HG03432 (cell line): ENCODE data around the gene OR6A2.

Experiments used
- ATAC-seq: cut with Tn5 transposase; IDR thresholded peaks from one replicate; pipeline ENCODE4 v1.9.1; 2021; ENCODE audit warnings: mild to moderate bottlenecking, moderate library complexity; ENCODE audit not compliant: unreplicated experiment

The OR6A2 gene

DNA sequence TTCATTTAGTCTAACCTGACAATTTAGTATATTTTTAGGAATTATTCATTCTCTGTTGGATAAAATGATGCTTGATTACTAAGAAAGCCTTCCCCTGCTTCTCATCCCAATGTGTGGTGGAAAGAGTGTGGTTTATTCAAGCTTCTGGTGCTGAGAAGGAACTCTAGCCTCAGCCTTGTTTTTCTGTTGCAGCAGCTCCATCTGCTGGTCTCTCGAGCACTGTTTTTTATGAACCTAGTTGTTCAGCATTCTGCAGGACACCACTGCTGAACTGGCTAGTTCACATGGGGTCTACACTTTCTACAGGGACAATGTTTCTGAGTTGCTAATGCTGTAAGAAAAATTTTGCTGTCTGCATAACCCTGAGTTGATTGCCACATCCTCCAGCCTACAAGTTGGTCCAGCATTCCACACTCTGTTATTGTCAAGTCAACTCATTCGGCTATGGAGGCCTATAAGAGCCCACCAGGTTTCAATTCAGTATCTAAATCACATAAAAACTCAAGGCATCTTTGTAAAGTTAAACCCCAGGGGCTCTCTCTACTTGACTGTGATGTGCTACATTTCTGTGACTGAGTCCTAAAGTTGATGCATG lies 42.0 kb downstream of the OR6A2 start:
- ATAC-seq: peak; percentile 77

DNA sequence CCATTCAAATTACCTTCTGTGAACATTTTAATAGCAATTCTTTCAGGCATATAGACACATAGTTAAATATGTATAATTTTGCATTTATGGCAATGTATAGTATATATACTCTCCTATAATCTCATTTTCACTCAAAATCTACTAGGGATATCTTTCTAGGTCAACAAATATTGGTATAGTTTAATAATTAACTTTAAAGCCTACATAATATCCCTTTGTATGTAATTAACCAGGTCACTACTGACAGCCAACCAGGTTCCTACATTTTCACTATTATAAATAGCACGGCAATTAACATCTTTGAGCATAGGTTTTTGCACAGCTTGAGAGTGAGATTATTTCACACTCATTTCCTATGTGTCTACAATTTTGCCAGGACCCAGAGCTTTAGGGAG lies 43.5 kb downstream of the OR6A2 start:
- ATAC-seq: no peak

DNA sequence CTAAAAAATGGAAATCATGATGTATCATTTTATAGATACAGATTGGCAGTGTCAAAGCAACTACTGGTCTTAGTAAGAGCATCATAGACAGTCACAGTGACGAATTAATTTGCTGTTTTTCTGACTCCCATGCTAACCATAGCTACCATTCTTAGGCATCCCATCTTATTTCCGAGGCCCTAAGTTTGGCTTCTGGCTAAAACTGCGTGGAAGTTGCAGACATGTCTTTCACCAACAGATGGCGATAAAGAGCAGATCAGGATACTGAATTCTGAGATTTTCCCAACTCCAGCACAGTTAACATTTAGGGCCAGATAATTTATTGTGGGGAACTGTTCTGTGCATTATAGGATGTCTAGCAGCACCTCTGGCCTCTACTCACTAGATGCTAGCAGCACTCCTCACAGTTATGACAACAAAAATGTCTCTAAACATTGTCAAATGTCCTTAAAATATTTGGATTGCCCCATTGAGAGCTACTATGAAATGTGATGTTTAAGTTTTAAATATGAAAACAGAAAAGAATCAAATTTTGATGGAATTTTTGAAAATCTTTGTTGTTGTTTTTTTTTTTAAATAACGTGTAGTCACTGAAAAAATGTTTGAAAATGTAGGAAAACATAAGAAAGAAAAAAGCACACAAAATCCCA lies 44.1 kb downstream of the OR6A2 start:
- peak; percentile 56 for ATAC-seq

DNA sequence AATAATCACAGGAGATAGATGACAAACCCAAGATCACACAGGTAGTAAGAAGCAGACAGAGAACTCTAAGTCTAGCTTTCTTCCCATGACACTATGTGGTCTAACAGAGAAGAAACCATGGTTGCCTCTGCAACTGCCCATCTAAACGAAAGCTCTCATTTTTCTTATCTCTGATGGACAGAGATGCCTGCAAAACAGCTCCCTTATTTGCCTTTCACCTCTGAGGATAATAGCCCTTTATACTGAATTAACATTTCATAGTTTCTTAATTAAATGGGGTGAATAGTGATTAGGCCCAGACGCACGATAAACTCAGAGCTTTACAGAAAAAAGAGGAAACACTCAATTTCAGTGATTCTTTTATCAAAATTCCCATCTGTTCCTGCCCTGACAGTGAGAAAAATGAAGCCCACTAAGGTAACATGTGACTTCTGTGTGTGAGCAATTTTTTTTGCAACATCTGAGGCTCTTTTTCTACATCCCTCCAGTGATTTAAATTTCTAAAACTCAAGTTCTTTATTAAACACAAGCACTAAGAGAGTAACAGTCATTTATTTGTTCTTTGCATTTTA lies 52.3 kb downstream of the OR6A2 start:
- ATAC-seq: no peak

DNA sequence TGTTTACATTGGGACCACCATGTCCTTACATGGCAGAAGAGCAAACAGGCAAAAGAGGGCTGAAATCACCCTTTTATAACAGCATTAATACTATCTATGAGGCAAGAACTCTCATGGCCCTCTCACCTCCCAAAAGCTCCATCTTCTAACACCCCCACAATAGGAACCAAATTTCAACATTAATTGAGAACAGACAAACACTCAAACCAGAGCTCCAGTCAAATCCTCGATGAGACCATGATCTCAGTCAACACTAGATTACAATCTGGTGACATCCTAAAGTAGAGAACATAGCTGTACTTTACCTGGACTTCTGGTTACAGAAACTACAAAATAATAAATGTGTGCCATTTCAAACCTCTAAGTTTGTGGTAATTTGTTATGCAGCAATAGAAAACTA lies 52.9 kb downstream of the OR6A2 start:
- no peak for ATAC-seq

DNA sequence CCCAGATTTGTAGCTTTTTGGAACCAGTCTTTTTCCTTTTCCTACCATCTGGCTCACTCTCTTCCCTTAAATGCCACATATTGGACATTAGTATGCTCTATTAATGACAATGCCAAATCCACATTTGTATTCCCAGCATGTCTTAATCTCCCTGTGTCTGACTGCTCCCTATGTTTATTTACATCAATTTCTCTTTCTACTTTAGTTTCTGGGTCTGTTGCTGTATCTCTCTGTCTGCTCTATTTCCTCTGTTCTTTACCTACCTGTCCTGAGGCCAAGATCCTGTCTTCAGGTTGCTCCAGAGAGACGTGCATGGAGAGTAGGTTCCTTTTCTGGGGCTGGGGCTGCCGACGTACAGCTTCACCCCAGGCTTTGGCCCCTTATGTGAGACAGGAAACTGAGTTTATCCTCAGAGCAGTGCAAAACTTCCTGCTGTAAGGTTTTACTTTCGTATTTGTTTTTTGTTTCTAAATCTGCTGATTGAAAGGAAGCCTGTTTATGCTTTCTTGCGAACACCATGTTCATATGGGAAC lies 53.3 kb downstream of the OR6A2 start:
- peak; percentile 87 for ATAC-seq

DNA sequence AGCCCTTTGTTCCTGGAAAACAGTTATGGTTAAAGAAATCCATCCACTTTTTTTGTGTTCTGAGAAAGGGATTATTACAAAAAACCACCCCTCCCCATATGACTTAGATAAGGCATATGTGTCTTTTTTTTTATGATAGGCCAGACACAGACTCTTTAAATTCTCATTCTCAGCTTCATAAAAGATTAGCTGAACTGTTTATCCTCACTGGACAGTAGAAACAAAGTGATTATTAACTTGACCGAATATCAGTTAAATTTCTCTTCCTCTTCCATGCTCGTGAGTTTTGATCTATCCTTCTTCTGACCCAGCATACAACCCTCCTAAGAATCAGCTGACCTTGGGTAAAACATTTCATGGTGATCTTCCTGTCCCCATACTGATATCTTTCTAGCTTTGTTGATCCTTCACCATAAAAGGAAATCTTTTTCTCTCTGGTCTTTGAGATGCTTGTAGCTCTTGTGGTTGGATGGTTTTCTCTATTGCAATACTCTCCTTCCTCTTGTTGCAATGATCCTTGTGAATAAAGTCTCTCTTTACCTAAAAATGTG lies 53.9 kb downstream of the OR6A2 start:
- peak; percentile 61 for ATAC-seq

GRCh38 chr11:6745018-6745417 lies 54.5 kb downstream of the OR6A2 start:
- ATAC-seq: no peak

GRCh38 chr11:6742260-6742659 lies 57.2 kb downstream of the OR6A2 start:
- ATAC-seq: no peak
